Endothelial cell of umbilical vein (primary cell): Measurements from ENCODE around the gene ST8SIA6. TPM values are rescaled to one million over a fixed set of nuclear protein-coding genes. Genes with fewer than 3 reads are reported as not detected.

Source experiments
- BruUV-seq: library from RNA; stranded (reverse); fragments of 400-500 nt; replicated peaks from 2 replicates; lab custom pipeline; 2021; lab: Mats Ljungman, UMichigan
- CTCF ChIA-PET: fragments of 300-600, 350-600 bp; sonication (Branson Sonifier 250); formaldehyde crosslinking; loops from one replicate; lab custom pipeline; 2021; ENCODE audit warnings: antibody characterized with exemption, inconsistent platforms; lab: Charles Lee
- POLR2A ChIA-PET: fragments of 300-600, 350-600 bp; sonication (Branson Sonifier 250); formaldehyde crosslinking; loops from one replicate; lab custom pipeline; 2021; ENCODE audit warnings: antibody characterized with exemption, inconsistent platforms; lab: Charles Lee
- DNase-seq: peaks from one replicate; pipeline ENCODE4 v3.0.0-alpha.2; 2011; ENCODE audit warnings: low read depth, low spot score
- FAIRE-seq: peaks from 2 replicates; lab custom pipeline; 2011; peaks lifted over from hg19 to GRCh38; lab: Jason Lieb, UNC
- H2AFZ ChIP-seq: 2 replicates; pipeline ENCODE4 v1.6.0; 2012; ENCODE audit warnings: low read depth, low read length, control low read depth, inconsistent platforms
- H3K27ac ChIP-seq: 2 replicates; pipeline ENCODE4 v1.5.1; 2011; ENCODE audit warnings: low read depth, mild to moderate bottlenecking, control low read depth, low read length, moderate library complexity; ENCODE audit not compliant: insufficient read depth
- H3K27me3 ChIP-seq, 2 experiments: 2 replicates each; pipeline versions ENCODE4 v1.6.0 to v1.6.1; 2011; ENCODE audit warnings: low read length in 2 of 2, mixed read lengths in 1 of 2; ENCODE audit not compliant: control insufficient read depth in 2 of 2, insufficient read depth in 2 of 2
- H3K36me3 ChIP-seq, 2 experiments: 2 replicates in 1 of 2; 3 replicates in 1 of 2; pipeline ENCODE4 v1.5.1; 2011; ENCODE audit warnings: low read length in 2 of 2, mild to moderate bottlenecking in 1 of 2, moderate library complexity in 1 of 2; ENCODE audit not compliant: control insufficient read depth in 2 of 2, insufficient read depth in 2 of 2; ENCODE audit errors: extremely low read depth in 1 of 2
- H3K4me1 ChIP-seq: 3 replicates; pipeline ENCODE4 v1.5.1; 2011; ENCODE audit warnings: mild to moderate bottlenecking, low read length; ENCODE audit not compliant: control insufficient read depth, insufficient read depth; ENCODE audit errors: extremely low read depth
- H3K4me2 ChIP-seq: 2 replicates; pipeline ENCODE4 v1.6.1; 2011; ENCODE audit warnings: low read length, control low read depth, mixed read lengths; ENCODE audit not compliant: insufficient read depth
- H3K4me3 ChIP-seq, 3 experiments: fragments of 200-600 bp in 1 of 3; sonication (generic), shearing (Covaris generic) in 1 of 3; replicated peaks in 1 of 3; 2 replicates each; pipeline ENCODE4 v1.5.1; 2011 to 2016; ENCODE audit warnings: control low read depth in 3 of 3, low read length in 3 of 3, mild to moderate bottlenecking in 2 of 3, inconsistent platforms in 1 of 3, low read depth in 1 of 3, moderate library complexity in 1 of 3; ENCODE audit not compliant: insufficient read depth in 1 of 3
- H3K79me2 ChIP-seq: 2 replicates; pipeline ENCODE4 v1.6.0; 2012; ENCODE audit warnings: low read length, inconsistent platforms; ENCODE audit not compliant: control insufficient read depth, insufficient read depth
- H3K9ac ChIP-seq: replicated peaks from 2 replicates; pipeline ENCODE3; 2011; ENCODE audit warnings: low read length, control low read depth; ENCODE audit not compliant: insufficient read depth; ENCODE audit errors: extremely low read depth
- H3K9me1 ChIP-seq: replicated peaks from 3 replicates; pipeline ENCODE4 v1.6.0; 2011; ENCODE audit warnings: mild to moderate bottlenecking, low read length; ENCODE audit not compliant: control insufficient read depth, insufficient read depth; ENCODE audit errors: extremely low read depth
- H3K9me3 ChIP-seq: replicated peaks from 2 replicates; pipeline ENCODE4 v1.5.1; 2012; ENCODE audit warnings: low read length, inconsistent platforms; ENCODE audit not compliant: control insufficient read depth, insufficient read depth
- H4K20me1 ChIP-seq: replicated peaks from 2 replicates; pipeline ENCODE3; 2011; ENCODE audit warnings: mild to moderate bottlenecking, low read length; ENCODE audit not compliant: control insufficient read depth, insufficient read depth; ENCODE audit errors: extremely low read depth
- EZH2 ChIP-seq: IDR thresholded peaks from 2 replicates; pipeline ENCODE4 v1.6.1; 2012; ENCODE audit warnings: borderline replicate concordance, low read depth, mild to moderate bottlenecking, moderate library complexity, low read length, inconsistent platforms; ENCODE audit not compliant: severe bottlenecking
- FOS ChIP-seq: IDR thresholded peaks from 2 replicates; pipeline ENCODE4 v1.6.1; 2011; ENCODE audit warnings: mild to moderate bottlenecking, low read length, moderate library complexity, borderline replicate concordance; ENCODE audit not compliant: insufficient read depth
- GATA2 ChIP-seq: IDR thresholded peaks from 2 replicates; pipeline ENCODE4 v1.7.0; 2011; ENCODE audit warnings: low read depth, mild to moderate bottlenecking, moderate library complexity, mixed read lengths, low read length; ENCODE audit not compliant: insufficient read length, insufficient read depth
- JUN ChIP-seq: IDR thresholded peaks from 2 replicates; pipeline ENCODE4 v1.6.1; 2011; ENCODE audit warnings: borderline replicate concordance, low read depth; ENCODE audit not compliant: insufficient read length, insufficient read depth
- MYC ChIP-seq: IDR thresholded peaks from one replicate; pipeline ENCODE4 v1.6.1; 2011; ENCODE audit warnings: mild to moderate bottlenecking, low read depth, low read length
- POLR2A ChIP-seq: IDR thresholded peaks from 2 replicates; pipeline ENCODE4 v1.6.1; 2012; ENCODE audit warnings: low read depth, mild to moderate bottlenecking, control low read depth, low read length
- POLR2AphosphoS5 ChIP-seq: IDR thresholded peaks from 2 replicates; pipeline ENCODE4 v1.6.1; 2012; ENCODE audit warnings: low read depth, mild to moderate bottlenecking, control low read depth, low read length, moderate library complexity; ENCODE audit not compliant: insufficient read depth
- dilution Hi-C: fragments of 300-500 bp; cut with MboI; formaldehyde crosslinking; loops from one replicate; pipeline ENCODE4 v1.15.0; 2019; ENCODE audit warnings: low sequenced_read_pairs; ENCODE audit not compliant: extremely low pct_ligation_motif_present
- intact Hi-C: fragments of 100-400 bp; cut with micrococcal nuclease; formaldehyde crosslinking; loops from one replicate; pipeline ENCODE4 v1.10.0; 2022
- polyA plus RNA-seq, 4 experiments: library from polyadenylated mRNA; depleted of rRNA in 3 of 4; stranded (reverse) in 3 of 4; unstranded in 1 of 4; fragments of >200 nt; gene quantifications; 2 replicates each; pipeline versions ENCODE4 v1.2.1 to v1.2.3, GENCODE V29; 2011 to 2012; ENCODE audit warnings: missing spikeins in 1 of 4
- total RNA-seq: library from RNA; stranded (reverse); gene quantifications from 2 replicates; pipeline ENCODE4 v1.2.3, GENCODE V29; 2021
- TF ChIP-seq, protein P1 (sequence below), 2 donors: IDR thresholded peaks; 1 replicate in 1 of 2; 2 replicates in 1 of 2; pipeline ENCODE4 v1.5.1; 2011; ENCODE audit warnings: low read length in 2 of 2, mild to moderate bottlenecking in 2 of 2, moderate library complexity in 2 of 2, control low read depth in 1 of 2, inconsistent platforms in 1 of 2, low read depth in 1 of 2; ENCODE audit not compliant: insufficient read depth in 1 of 2; ENCODE audit errors: extremely low read depth in 1 of 2
- TF ChIP-seq, protein P2 (sequence below): IDR thresholded peaks from 2 replicates; pipeline ENCODE4 v1.6.1; 2011; ENCODE audit not compliant: insufficient read depth, insufficient read length

The ST8SIA6 gene
- total and polyA plus RNA-seq, 2 donors (not counting 3 experiments of a cell fraction or from before 2014, with no cell fraction given), result 0.40 to 0.51 TPM

DNA sequence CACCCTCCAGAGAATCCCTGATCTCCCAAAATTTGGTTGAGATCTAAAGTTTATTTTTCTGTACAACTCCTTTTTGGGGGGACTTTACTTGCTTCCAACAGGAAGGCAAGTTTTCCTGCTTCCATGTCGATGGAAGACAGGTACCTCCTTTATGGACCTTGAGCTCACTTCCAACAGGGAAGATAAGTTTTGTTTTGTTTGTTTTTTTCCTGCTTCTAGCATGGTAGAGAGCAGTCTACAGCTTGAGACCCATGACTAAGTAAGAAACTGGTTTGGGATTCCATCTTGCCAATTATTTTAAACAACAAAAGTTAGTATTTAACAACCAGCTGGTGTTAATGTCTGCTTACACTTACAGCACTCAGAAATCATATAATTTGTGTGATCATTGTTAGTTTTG lies 74.4 kb downstream of the ST8SIA6 start:
- no peaks in the 10 kb centered on the region for H3K36me3 ChIP-seq
- no peak overlapping the region for H3K4me3 ChIP-seq
- no peaks in the 10 kb centered on the region for H4K20me1 ChIP-seq
- FAIRE-seq (no peak), DNase-seq (no peak)
- no peaks in the 10 kb centered on the region for H3K9me3 ChIP-seq
- no peak overlapping the region for H3K27ac ChIP-seq
- POLR2A ChIA-PET, result no interaction called here
- intact Hi-C loops (no loop called here), dilution Hi-C loops (no loop called here)
- H3K4me1 ChIP-seq, result no peaks in the 10 kb centered on the region
- H3K79me2 ChIP-seq, result no peaks in the 10 kb centered on the region
- CTCF ChIA-PET, result no interaction called here
- no peak overlapping the region for H2AFZ ChIP-seq
- TF ChIP-seq JUN (no peak), FOS (no peak), EZH2 (no peak), MYC (no peak), GATA2 (no peak), POLR2A (no peak), POLR2AphosphoS5 (no peak)
- TF ChIP-seq, protein P1, sequence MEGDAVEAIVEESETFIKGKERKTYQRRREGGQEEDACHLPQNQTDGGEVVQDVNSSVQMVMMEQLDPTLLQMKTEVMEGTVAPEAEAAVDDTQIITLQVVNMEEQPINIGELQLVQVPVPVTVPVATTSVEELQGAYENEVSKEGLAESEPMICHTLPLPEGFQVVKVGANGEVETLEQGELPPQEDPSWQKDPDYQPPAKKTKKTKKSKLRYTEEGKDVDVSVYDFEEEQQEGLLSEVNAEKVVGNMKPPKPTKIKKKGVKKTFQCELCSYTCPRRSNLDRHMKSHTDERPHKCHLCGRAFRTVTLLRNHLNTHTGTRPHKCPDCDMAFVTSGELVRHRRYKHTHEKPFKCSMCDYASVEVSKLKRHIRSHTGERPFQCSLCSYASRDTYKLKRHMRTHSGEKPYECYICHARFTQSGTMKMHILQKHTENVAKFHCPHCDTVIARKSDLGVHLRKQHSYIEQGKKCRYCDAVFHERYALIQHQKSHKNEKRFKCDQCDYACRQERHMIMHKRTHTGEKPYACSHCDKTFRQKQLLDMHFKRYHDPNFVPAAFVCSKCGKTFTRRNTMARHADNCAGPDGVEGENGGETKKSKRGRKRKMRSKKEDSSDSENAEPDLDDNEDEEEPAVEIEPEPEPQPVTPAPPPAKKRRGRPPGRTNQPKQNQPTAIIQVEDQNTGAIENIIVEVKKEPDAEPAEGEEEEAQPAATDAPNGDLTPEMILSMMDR (IDR thresholded peaks at IDR 0.05; ENCODE audit: extremely low read depth in 1 of 2, insufficient read depth in 1 of 2, low read depth in 1 of 2, low read length in 2 of 2), result no peak
- TF ChIP-seq, protein P2, sequence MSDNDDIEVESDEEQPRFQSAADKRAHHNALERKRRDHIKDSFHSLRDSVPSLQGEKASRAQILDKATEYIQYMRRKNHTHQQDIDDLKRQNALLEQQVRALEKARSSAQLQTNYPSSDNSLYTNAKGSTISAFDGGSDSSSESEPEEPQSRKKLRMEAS, result no peak
- H3K4me2 ChIP-seq, result no peak overlapping the region
- H3K9ac ChIP-seq, result no peak overlapping the region
- H3K27me3 ChIP-seq, result no peaks in the 10 kb centered on the region
- no peaks in the 10 kb centered on the region for H3K9me1 ChIP-seq
- no TSS peak for BruUV-seq
